Peyer's patch (tissue), 4 donors: ENCODE results near the gene ATG9A.

ENCODE experiments used
- CTCF ChIP-seq, 6 experiments: fragments of 450-650 bp in 4 of 6; fragments of 200-600 bp in 2 of 6; sonication (generic) in 1 of 6; IDR thresholded peaks; one replicate each; pipeline ENCODE4 v1.5.1; 2017 to 2019; ENCODE audit warnings: antibody characterized with exemption in 6 of 6, mild to moderate bottlenecking in 3 of 6, moderate library complexity in 1 of 6
- POLR2A ChIP-seq, 2 donors: fragments of 450-650 bp; IDR thresholded peaks; one replicate each; pipeline ENCODE4 v1.5.1; 2017; ENCODE audit warnings: antibody characterized with exemption in 2 of 2, mild to moderate bottlenecking in 2 of 2, moderate library complexity in 2 of 2

GRCh38 chr2:219199470-219200211 lies 29.8 kb downstream of the ATG9A start:
- TF ChIP-seq CTCF (IDR thresholded peaks at IDR 0.05) (no peak), POLR2A (IDR thresholded peaks at IDR 0.05) (no peak)
